Natural killer cell (primary cell): ENCODE data around the gene AGBL4. TPM values are rescaled to one million over a fixed set of nuclear protein-coding genes. Genes with fewer than 3 reads are reported as not detected.

Experiments used
- ATAC-seq, 3 donors: fragments of 150-1000 bp in 2 of 3; fragments of 200-7000 bp in 1 of 3; cut with Tn5 transposase; 1 replicate in 1 of 3; 2 replicates in 2 of 3; pipeline ENCODE4 v1.10.0; 2021; ENCODE audit warnings: mild to moderate bottlenecking in 2 of 3, moderate library complexity in 2 of 3
- DNase-seq, 2 donors: peaks; one replicate each; pipeline versions ENCODE4 v3.0.0 to v3.0.0-alpha.2; 2013 to 2021; ENCODE audit warnings: mixed read lengths in 1 of 2
- H3K27ac ChIP-seq: one replicate; pipeline ENCODE4 v1.5.1; 2013; ENCODE audit warnings: mild to moderate bottlenecking, low read length
- H3K27me3 ChIP-seq: one replicate; pipeline ENCODE4 v1.6.1; 2013; ENCODE audit warnings: low read length; ENCODE audit not compliant: control insufficient read depth, insufficient read depth
- H3K36me3 ChIP-seq: one replicate; pipeline ENCODE4 v1.6.1; 2013; ENCODE audit warnings: low read length; ENCODE audit not compliant: control insufficient read depth, insufficient read depth
- H3K4me1 ChIP-seq: one replicate; pipeline ENCODE4 v1.6.1; 2013; ENCODE audit warnings: low read length; ENCODE audit not compliant: control insufficient read depth, insufficient read depth
- H3K4me3 ChIP-seq: one replicate; pipeline ENCODE4 v1.5.1; 2013; ENCODE audit warnings: low read length
- H3K9me3 ChIP-seq: one replicate; pipeline ENCODE4 v1.6.1; 2013; ENCODE audit warnings: low read length; ENCODE audit not compliant: control insufficient read depth, insufficient read depth
- H3K27ac Mint-ChIP-seq, 2 donors: one replicate each; pipeline ENCODE4 v1.8.0; 2022; ENCODE audit warnings: mild to moderate bottlenecking in 2 of 2, mixed read lengths in 2 of 2, moderate library complexity in 1 of 2
- H3K27me3 Mint-ChIP-seq, 2 donors: one replicate each; pipeline ENCODE4 v1.8.0; 2022; ENCODE audit warnings: low read depth in 2 of 2, mixed read lengths in 2 of 2
- H3K36me3 Mint-ChIP-seq: one replicate; pipeline ENCODE4 v1.8.0; 2022; ENCODE audit warnings: mixed read lengths
- H3K4me1 Mint-ChIP-seq, 2 donors: one replicate each; pipeline ENCODE4 v1.8.0; 2022; ENCODE audit warnings: mixed read lengths in 2 of 2
- H3K4me3 Mint-ChIP-seq: one replicate; pipeline ENCODE4 v1.8.0; 2022; ENCODE audit warnings: mild to moderate bottlenecking, moderate library complexity, mixed read lengths
- H3K9me3 Mint-ChIP-seq, 2 donors: one replicate each; pipeline ENCODE4 v1.8.0; 2022; ENCODE audit warnings: mixed read lengths in 2 of 2
- CTCF ChIP-seq: fragments of 200-600 bp; IDR thresholded peaks from one replicate; pipeline ENCODE4 v1.8.0; 2022; ENCODE audit warnings: antibody characterized with exemption
- WGBS: methylation state at CpG from one replicate; pipeline ENCODE4 v1.1.7; 2013; ENCODE audit warnings: missing lambda C conversion rate; ENCODE audit not compliant: insufficient coverage; 5-methylcytosine and 5-hydroxymethylcytosine counted together
- intact Hi-C: fragments of 100-400 bp; cut with micrococcal nuclease; formaldehyde crosslinking; loops from one replicate; pipeline ENCODE4 v1.14.2; 2022
- total RNA-seq, 4 donors: library from RNA; stranded (reverse); fragments of 120-200 nt in 1 of 4; gene quantifications; one replicate each; pipeline versions ENCODE4 v1.2.3 to v1.2.4, GENCODE V29; 2013 to 2022

The AGBL4 gene
- total RNA-seq, 3 donors from 2014 or later (not counting 1 experiment from before 2014, with no cell fraction given): not detected

DNA sequence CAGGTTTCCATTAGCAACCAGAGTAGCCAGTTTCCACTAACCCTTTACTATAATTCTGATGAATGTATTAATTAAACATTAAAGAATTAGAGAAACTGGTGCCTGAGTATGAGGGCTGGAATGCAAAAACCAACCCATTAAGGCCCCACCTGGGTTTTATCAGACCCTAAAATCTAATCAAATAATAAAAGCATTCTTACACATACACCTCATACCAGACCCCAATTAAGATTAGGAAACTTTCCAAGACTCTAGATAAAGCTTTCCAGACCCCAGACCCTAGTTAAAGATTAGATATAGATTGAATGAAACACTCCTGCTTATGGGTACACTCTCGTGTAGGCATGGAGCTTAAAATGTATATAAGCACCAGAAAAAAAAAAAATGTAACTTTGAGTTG lies 665.7 kb downstream of the AGBL4 start:
- ATAC-seq (no peak), DNase-seq (no peak)
- no peaks in the 10 kb centered on the region for H3K27me3 ChIP-seq
- no peaks in the 10 kb centered on the region for H3K36me3 ChIP-seq
- no peaks in the 10 kb centered on the region for H3K9me3 ChIP-seq
- Mint-ChIP-seq H3K9me3 (peaks cover 0 to 3% of the 10 kb centered on the region in 2 donors), H3K4me1 (no peaks in the 10 kb centered on the region), H3K27ac (no peak overlapping the region), H3K36me3 (no peaks in the 10 kb centered on the region), H3K27me3 (no peaks in the 10 kb centered on the region), H3K4me3 (no peak overlapping the region)
- TF ChIP-seq CTCF: no peak
- H3K4me1 ChIP-seq: no peaks in the 10 kb centered on the region
- intact Hi-C loops: no loop called here
- no peak overlapping the region for H3K4me3 ChIP-seq
- no CpG with 5 or more reads among the region's 1 CpG for WGBS
- H3K27ac ChIP-seq: no peak overlapping the region

GRCh38 chr1:49356594-49356993 lies 667.2 kb downstream of the AGBL4 start:
- no peak for TF ChIP-seq CTCF
- DNase-seq (no peak), ATAC-seq (no peak)
- intact Hi-C loops: no loop called here
- no peak overlapping the region for H3K4me3 ChIP-seq
- Mint-ChIP-seq H3K27me3 (no peaks in the 10 kb centered on the region), H3K36me3 (no peaks in the 10 kb centered on the region), H3K9me3 (peaks cover 0 to 2% of the 10 kb centered on the region in 2 donors), H3K4me3 (no peak overlapping the region), H3K27ac (no peak overlapping the region), H3K4me1 (no peaks in the 10 kb centered on the region)
- H3K4me1 ChIP-seq: no peaks in the 10 kb centered on the region
- no peaks in the 10 kb centered on the region for H3K36me3 ChIP-seq
- H3K27me3 ChIP-seq: no peaks in the 10 kb centered on the region
- no peaks in the 10 kb centered on the region for H3K9me3 ChIP-seq
- H3K27ac ChIP-seq: no peak overlapping the region

- H3K27ac ChIP-seq: no peak overlapping the region
- H3K4me1 Mint-ChIP-seq: no peaks in the 10 kb centered on the region
- no peak for DNase-seq
- no peaks in the 10 kb centered on the region for H3K36me3 Mint-ChIP-seq
- H3K4me1 ChIP-seq: no peaks in the 10 kb centered on the region
- intact Hi-C loops: no loop called here
- no peaks in the 10 kb centered on the region for H3K27me3 Mint-ChIP-seq
- H3K36me3 ChIP-seq: no peaks in the 10 kb centered on the region
- no peak overlapping the region for H3K4me3 ChIP-seq
- no peak for TF ChIP-seq CTCF
- H3K4me3 Mint-ChIP-seq: no peak overlapping the region
- peaks cover 5% of the 10 kb centered on the region for H3K9me3 ChIP-seq
- ATAC-seq: no peak
- WGBS: 75% methylated on average over 2 of the region's 2 CpGs
- peaks cover 3 to 5% of the 10 kb centered on the region in 2 donors for H3K9me3 Mint-ChIP-seq
- H3K27me3 ChIP-seq: no peaks in the 10 kb centered on the region
- no peak overlapping the region for H3K27ac Mint-ChIP-seq
These were observed 672.0 kb downstream of the AGBL4 start for GRCh38 chr1:49351768-49352167.

GRCh38 chr1:49346767-49347349 lies 676.9 kb downstream of the AGBL4 start:
- Histone ChIP-seq H3K4me3 (no peak overlapping the region), H3K4me1 (no peaks in the 10 kb centered on the region), H3K36me3 (no peaks in the 10 kb centered on the region), H3K27ac (no peak overlapping the region), H3K27me3 (no peaks in the 10 kb centered on the region), H3K9me3 (peaks cover 5% of the 10 kb centered on the region)
- H3K27me3 Mint-ChIP-seq: no peaks in the 10 kb centered on the region
- H3K4me1 Mint-ChIP-seq: no peaks in the 10 kb centered on the region
- DNase-seq (no peak), ATAC-seq (no peak)
- no peaks in the 10 kb centered on the region for H3K36me3 Mint-ChIP-seq
- 84% methylated on average over 2 of the region's 2 CpGs for WGBS
- H3K4me3 Mint-ChIP-seq: no peak overlapping the region
- intact Hi-C loops: no loop called here
- no peak for TF ChIP-seq CTCF
- H3K27ac Mint-ChIP-seq: no peak overlapping the region
- peaks cover 4 to 6% of the 10 kb centered on the region in 2 donors for H3K9me3 Mint-ChIP-seq
